ENCODE measurements around the gene FGFR3.
"Not testable (repeated sequence)": the region's sequence is repeated elsewhere in the genome, so short reads cannot be mapped to it uniquely, and the experiment has no call there.

The FGFR3 gene

GRCh38 chr4:1832690-1833089 lies 39.6 kb downstream of the FGFR3 start:
- Histone ChIP-seq H3K27me3 (no peaks in the 10 kb centered on the region), H3K36me3 (peaks cover 67% of the 10 kb centered on the region), H3K4me3 (ENCODE audit: low read depth, low read length) (no peak overlapping the region), H3K9me3 (no peaks in the 10 kb centered on the region), H3K4me1 (no peaks in the 10 kb centered on the region)
- TF ChIP-seq, protein P1, sequence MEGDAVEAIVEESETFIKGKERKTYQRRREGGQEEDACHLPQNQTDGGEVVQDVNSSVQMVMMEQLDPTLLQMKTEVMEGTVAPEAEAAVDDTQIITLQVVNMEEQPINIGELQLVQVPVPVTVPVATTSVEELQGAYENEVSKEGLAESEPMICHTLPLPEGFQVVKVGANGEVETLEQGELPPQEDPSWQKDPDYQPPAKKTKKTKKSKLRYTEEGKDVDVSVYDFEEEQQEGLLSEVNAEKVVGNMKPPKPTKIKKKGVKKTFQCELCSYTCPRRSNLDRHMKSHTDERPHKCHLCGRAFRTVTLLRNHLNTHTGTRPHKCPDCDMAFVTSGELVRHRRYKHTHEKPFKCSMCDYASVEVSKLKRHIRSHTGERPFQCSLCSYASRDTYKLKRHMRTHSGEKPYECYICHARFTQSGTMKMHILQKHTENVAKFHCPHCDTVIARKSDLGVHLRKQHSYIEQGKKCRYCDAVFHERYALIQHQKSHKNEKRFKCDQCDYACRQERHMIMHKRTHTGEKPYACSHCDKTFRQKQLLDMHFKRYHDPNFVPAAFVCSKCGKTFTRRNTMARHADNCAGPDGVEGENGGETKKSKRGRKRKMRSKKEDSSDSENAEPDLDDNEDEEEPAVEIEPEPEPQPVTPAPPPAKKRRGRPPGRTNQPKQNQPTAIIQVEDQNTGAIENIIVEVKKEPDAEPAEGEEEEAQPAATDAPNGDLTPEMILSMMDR (IDR thresholded peaks at IDR 0.05; ENCODE audit: low read depth, low read length), result no peak
- no peak for DNase-seq

- Histone ChIP-seq H3K9me3 (no peaks in the 10 kb centered on the region), H3K27me3 (no peaks in the 10 kb centered on the region), H3K4me3 (ENCODE audit: low read depth, low read length) (no peak overlapping the region), H3K36me3 (peaks cover 75% of the 10 kb centered on the region), H3K4me1 (no peaks in the 10 kb centered on the region)
- TF ChIP-seq, protein P1 (IDR thresholded peaks at IDR 0.05; ENCODE audit: low read depth, low read length), result no peak
- no peak for DNase-seq
Measured at GRCh38 chr4:1833307-1834046, 40.4 kb downstream of the FGFR3 start.

GRCh38 chr4:1834047-1834775 lies 41.1 kb downstream of the FGFR3 start:
- H3K27me3 ChIP-seq, result no peaks in the 10 kb centered on the region
- no peak overlapping the region for H3K4me3 ChIP-seq (ENCODE audit: low read depth, low read length)
- H3K9me3 ChIP-seq, result no peaks in the 10 kb centered on the region
- TF ChIP-seq, protein P1 (IDR thresholded peaks at IDR 0.05; ENCODE audit: low read depth, low read length), result no peak
- H3K36me3 ChIP-seq, result peaks cover 82% of the 10 kb centered on the region
- no peak for DNase-seq
- H3K4me1 ChIP-seq, result no peaks in the 10 kb centered on the region

DNA sequence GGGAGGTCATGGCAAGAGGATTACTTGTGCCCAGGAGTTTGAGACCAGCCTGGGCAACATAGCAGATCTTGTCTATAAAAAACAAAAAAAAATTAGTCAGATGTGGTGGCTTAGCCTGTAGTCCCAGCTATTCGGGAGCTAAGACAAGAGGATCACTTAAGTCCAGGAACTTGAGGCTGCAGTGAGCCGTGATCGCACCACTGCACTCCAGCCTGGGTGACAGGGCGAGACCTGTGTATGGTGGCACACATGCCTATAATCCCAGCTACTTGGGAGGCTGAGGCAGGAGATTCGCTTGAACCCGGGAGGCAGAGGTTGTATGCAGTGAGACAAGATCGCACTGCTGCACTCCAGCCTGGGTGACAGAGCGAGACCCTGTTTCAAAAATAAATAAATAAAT lies 42.7 kb downstream of the FGFR3 start:
- H3K4me1 ChIP-seq; DNase-seq; H3K4me3 ChIP-seq (ENCODE audit: low read depth, low read length); H3K9me3 ChIP-seq; H3K27me3 ChIP-seq: not testable (repeated sequence)
- H3K36me3 ChIP-seq, result peaks cover 86% of the 10 kb centered on the region

DNA sequence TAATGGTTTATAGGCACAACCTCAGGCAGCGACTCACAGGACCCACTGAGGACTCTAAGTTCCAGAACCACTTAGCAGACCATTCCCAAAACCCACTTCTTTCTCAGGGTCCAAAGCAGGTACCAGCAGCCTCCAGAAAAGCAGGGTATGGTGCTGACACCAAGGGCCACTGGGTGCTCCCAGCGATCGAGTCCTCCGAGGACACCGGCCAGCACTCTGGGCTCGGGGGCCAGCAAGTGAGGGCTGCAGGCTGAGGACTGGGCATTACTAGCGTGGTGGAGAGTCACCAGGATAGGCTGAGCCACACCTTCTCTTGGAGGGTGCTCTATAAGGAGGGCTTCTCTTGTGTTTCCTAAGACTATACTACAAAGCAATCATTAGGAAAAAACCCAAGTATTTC lies 43.6 kb downstream of the FGFR3 start:
- Histone ChIP-seq H3K36me3 (peaks cover 86% of the 10 kb centered on the region), H3K4me3 (ENCODE audit: low read depth, low read length) (no peak overlapping the region), H3K4me1 (no peaks in the 10 kb centered on the region), H3K9me3 (no peaks in the 10 kb centered on the region), H3K27me3 (no peaks in the 10 kb centered on the region)
- no peak for DNase-seq
- TF ChIP-seq, protein P1 (IDR thresholded peaks at IDR 0.05; ENCODE audit: low read depth, low read length), result no peak

- Histone ChIP-seq H3K4me1 (no peaks in the 10 kb centered on the region), H3K27me3 (no peaks in the 10 kb centered on the region), H3K4me3 (ENCODE audit: low read depth, low read length) (no peak overlapping the region), H3K9me3 (no peaks in the 10 kb centered on the region), H3K36me3 (peaks cover 87% of the 10 kb centered on the region)
- TF ChIP-seq, protein P1 (IDR thresholded peaks at IDR 0.05; ENCODE audit: low read depth, low read length), result no peak
- no peak for DNase-seq
Measured at GRCh38 chr4:1837069-1837468, 44.0 kb downstream of the FGFR3 start.
